Peyer's patch (tissue), 4 donors: ENCODE results near the gene RPS2.

ENCODE experiments used
- POLR2A ChIP-seq, 2 donors: fragments of 450-650 bp; IDR thresholded peaks; one replicate each; pipeline ENCODE4 v1.5.1; 2017; ENCODE audit warnings: antibody characterized with exemption in 2 of 2, mild to moderate bottlenecking in 2 of 2, moderate library complexity in 2 of 2
- TF ChIP-seq, protein P1 (sequence below), 6 experiments: fragments of 450-650 bp in 4 of 6; fragments of 200-600 bp in 2 of 6; sonication (generic) in 1 of 6; IDR thresholded peaks; one replicate each; pipeline ENCODE4 v1.5.1; 2017 to 2019; ENCODE audit warnings: antibody characterized with exemption in 6 of 6, mild to moderate bottlenecking in 3 of 6, moderate library complexity in 1 of 6

DNA sequence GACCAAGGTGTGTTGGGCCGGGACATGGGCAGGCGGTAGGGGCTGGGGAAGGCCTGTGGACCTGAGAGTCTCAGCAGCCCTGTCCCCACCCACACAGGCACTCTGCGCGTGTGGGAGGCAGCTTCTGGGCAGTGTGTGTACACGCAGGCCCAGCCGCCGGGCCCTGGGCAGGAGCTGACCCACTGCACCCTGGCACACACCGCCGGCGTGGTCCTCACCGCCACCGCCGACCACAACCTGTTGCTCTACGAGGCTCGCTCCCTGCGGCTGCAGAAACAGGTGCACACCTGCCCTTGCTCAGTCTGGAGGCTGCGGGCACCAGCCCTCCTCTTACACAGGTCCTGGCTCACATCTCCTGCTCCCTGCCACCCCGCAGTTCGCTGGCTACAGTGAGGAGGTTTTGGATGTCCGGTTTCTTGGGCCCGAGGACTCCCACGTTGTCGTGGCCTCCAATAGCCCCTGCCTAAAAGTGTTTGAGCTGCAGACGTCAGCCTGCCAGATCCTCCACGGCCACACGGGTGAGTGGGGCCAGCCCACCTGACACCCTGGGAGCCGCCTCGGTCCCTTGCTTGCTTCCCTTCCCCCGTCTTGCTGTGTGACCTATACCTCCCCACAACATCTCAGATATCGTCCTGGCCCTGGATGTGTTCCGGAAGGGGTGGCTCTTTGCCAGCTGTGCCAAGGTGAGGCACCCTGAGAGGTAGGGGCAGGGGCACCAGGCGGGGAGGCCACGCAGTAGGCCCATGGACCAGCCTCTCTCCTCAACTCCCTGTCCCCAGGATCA is 11.0 kb upstream of the RPS2 start:
- TF ChIP-seq, protein P1, sequence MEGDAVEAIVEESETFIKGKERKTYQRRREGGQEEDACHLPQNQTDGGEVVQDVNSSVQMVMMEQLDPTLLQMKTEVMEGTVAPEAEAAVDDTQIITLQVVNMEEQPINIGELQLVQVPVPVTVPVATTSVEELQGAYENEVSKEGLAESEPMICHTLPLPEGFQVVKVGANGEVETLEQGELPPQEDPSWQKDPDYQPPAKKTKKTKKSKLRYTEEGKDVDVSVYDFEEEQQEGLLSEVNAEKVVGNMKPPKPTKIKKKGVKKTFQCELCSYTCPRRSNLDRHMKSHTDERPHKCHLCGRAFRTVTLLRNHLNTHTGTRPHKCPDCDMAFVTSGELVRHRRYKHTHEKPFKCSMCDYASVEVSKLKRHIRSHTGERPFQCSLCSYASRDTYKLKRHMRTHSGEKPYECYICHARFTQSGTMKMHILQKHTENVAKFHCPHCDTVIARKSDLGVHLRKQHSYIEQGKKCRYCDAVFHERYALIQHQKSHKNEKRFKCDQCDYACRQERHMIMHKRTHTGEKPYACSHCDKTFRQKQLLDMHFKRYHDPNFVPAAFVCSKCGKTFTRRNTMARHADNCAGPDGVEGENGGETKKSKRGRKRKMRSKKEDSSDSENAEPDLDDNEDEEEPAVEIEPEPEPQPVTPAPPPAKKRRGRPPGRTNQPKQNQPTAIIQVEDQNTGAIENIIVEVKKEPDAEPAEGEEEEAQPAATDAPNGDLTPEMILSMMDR (IDR thresholded peaks at IDR 0.05) = no peak
- TF ChIP-seq POLR2A (IDR thresholded peaks at IDR 0.05) = no peak
